Activated CD4-positive, alpha-beta T cell treated with anti-CD3 and anti-CD28 coated beads, Interleukin-10, Interleukin-2, amounts not matched to agents 100 ng/mL and 50 ng/mL, durations not matched to agents 16 hours and 8 hours (primary cell): ENCODE results near the gene SULT1C2.
"Not testable (repeated sequence)": the region's sequence is repeated elsewhere in the genome, so short reads cannot be mapped to it uniquely, and the experiment has no call there.

ENCODE experiments used
- DNase-seq: peaks from one replicate; pipeline ENCODE4 v3.0.0-alpha.2; 2020

Gene SULT1C2

DNA sequence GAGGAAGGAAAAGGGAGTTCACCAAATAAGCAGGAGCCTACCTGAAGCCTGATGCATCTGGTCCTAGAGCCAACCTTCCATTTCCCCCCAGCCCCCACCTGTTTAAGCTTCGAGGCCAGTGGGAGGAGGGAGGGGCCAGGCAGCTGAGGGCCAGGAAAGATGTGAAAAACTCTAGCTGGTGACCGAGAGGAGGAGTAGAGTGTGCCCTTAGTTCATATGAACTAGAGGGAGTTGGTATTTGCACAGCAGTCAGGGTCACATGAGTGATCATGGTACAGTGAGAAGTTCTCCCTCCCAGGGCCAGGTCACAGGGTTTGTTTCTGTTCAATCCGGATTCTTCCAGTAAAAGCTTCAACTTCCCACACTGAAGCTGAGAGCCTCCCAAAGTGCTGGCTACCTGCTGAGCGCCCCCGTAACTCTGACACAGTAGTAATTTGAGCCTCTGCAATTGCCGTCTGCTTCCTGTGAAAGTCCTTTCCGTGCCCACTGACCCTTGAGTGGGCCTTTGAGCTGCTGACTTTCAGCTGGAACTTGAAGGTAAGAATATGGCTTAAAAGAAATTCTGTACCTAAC lies at the start of gene SULT1C2:
Gene SULT1C2, plus strand, starts transcription at position 362 of the 573 bp plus-strand sequence. CDS start 4,773 bp downstream, outside the sequence.
- no peak for DNase-seq

GRCh38 chr2:108239786-108240185 lies 48.9 kb upstream of the SULT1C2 start, which contains the start of gene SULT1C3:
Gene SULT1C3 (plus strand): TSS chr2:108239968. CDS start chr2:108247195, 7,227 bp downstream.
- no peak for DNase-seq

GRCh38 chr2:108240966-108241365 lies 47.7 kb upstream of the SULT1C2 start:
- DNase-seq = no peak

DNA sequence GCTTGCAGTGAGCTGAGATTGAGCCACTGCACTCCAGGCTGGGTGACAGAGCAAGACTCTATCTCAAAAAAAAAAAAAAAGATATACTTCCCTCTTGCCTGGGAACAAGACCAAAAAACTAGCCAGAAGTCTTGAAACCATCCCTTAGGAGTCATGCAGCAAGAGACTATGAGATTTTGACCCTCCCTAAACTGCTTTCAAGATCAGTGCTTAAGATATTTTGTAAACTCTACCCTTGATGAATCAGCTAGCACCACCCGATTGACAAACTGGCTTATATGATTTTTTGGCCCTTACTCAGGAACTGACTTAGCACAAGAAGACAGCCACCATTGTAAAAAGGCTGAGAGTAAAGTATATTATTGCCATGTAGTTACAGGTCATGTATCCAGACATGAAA lies 45.1 kb upstream of the SULT1C2 start:
- DNase-seq = no peak

DNA sequence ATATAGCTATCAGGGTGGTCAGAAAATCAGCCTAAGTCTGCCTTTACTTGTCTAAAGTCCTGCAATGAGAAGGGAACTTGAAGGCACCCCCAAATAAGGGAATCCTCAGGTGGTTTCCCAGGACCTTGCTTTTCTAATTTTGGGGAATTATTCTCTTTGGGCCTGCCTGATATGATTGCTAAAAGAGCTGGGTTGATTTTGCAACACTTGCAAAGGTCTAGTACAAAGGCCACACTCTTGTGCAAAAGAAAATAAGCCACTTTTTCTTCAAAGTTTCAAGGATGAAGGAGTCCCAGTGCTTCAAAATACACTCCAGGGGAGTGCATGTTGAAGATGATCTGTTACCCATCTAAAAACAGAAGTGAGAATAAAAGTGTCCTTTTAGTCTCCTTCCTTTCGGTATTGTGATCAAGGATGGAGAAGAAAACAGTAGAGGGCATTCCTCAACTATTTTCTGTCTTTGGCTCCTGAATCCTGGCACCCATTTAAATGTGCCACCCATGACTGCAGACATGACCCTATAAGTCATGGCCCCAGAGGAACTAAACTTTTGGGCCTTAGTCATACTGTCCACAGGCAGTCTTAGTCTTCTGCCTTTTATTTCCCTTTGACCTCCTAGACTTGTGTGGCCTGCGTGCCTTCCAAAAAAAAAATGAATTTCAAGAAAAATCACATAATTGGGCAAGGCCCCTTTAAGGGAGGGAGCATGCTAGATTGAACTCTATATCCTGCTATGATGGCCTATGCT lies 43.9 kb upstream of the SULT1C2 start:
- no peak for DNase-seq

- no peak for DNase-seq
Measured at GRCh38 chr2:108253106-108253505, 35.6 kb upstream of the SULT1C2 start.

DNA sequence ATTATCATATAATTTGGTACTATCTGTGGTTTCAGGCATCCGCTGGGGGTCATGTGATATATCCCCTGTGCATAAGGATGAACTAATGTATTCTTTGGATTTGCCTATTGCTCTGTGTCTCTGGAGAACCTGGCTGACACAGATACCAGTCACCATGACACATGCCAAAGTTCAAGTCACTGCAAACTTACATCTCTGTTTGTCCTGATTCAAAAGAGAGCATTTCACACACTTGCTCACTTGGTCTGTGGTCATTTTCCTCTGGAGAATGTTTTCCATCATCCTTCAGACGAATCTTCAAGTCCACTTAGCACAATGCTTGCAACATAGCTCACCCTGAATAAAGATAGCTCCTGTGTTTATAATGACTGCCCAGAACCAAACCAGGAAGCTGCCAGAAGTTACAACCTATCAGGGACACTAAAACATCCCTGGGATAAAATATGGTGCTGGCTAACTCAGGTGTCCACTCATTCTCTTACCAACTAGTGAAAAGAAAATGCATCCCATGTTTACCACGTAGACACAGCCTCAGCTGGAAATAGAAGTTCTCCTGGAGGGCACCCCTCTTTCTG lies 30.9 kb upstream of the SULT1C2 start:
- no peak for DNase-seq

- no peak for DNase-seq
Measured at GRCh38 chr2:108260773-108261172, 27.9 kb upstream of the SULT1C2 start.

DNA sequence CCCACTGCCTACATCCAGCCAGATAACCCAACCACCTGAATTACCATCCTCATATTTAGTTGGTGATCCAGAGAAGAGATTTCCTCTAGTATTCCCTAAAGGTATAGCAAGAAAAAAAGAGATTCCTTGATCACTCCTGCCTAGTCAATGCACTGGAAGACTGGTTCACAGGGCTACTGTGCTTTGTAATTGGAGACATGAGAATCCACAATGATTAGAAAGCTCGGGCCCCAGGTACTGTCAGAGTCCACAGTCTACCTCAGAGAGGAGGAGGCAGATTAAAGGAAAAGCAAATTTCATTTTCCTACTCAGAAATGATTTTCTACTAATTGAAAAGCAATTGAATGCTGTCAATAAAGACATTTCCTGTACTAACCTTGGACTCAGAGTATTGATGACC lies 26.7 kb upstream of the SULT1C2 start:
- no peak for DNase-seq

DNA sequence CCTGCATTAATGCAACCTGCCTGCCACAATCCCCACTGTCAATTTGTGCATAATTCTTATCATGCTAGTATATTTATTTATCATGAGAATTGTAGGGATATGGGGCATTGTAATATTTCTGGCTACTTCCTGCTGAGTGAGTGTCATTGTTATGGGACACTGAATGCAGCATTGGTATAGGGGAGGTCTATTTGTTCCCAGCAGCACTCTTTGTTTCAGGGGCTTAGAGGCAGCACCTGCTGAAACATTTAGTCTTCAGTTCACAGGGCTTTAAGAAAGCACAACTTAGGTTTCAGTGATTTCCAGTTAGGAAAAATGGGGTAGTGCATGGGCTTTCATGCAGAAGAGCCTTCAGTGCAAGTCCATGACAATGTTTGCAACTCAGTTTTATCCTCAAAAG lies 25.3 kb upstream of the SULT1C2 start:
- DNase-seq = no peak

DNA sequence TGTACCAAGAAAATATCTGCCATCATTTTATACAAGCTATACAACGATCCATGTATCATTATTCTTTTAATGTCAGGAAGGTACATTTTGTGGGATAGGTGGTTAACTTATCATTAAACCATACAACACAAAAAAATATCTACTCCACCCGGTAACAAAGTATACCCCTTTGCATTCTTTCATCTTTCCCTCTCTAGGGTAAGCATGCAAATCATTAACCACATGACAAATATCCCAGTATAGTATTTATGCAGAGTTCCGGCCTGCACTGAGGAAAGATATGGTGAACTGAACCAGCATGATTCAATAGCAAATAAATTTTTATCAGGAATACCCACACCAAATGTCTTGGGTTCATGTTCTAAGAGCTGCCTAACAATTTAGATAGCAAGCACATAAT lies 22.5 kb upstream of the SULT1C2 start:
- no peak for DNase-seq

DNA sequence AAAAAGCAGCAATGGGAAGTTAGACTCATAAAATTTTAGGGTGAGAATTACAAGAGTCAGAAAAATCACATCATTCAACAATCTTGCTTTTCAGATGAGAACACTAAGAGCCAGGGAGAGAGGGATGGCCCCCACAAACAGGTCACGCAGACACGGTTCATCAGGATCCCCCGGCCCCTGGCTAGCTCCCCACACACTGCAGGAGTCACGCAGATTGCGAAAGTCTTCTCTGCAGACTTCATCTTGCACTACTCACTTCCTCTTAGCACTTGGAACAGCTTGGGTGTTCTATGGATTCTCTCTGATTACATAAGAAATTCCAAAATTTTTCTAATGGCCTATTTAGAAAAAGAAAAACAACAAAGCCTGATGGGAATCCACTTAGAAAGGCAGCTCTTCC lies 21.6 kb upstream of the SULT1C2 start:
- DNase-seq = no peak

- no peak for DNase-seq
Measured at GRCh38 chr2:108268001-108268400, 20.7 kb upstream of the SULT1C2 start.

DNA sequence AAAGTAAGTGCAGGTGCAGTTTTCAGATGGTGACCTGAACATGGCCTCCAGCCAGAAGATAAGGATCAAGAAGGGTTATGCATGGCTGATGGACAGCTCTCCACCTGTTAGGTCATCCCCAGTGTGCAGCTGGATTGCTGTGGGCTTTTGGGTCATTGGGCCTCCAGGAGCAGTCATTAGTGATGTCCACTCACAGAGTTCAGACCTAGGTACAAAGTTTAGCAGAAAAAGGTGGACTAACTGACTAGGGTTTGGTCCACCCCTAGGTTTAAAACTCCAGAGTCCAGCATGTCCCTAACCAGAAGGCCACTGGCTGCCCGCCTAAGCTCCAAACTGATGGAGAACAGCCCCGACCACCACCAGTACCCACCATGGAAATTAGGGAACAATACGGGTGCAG lies 18.3 kb upstream of the SULT1C2 start:
- no peak for DNase-seq

GRCh38 chr2:108270768-108271506 lies 17.8 kb upstream of the SULT1C2 start:
- no peak for DNase-seq

DNA sequence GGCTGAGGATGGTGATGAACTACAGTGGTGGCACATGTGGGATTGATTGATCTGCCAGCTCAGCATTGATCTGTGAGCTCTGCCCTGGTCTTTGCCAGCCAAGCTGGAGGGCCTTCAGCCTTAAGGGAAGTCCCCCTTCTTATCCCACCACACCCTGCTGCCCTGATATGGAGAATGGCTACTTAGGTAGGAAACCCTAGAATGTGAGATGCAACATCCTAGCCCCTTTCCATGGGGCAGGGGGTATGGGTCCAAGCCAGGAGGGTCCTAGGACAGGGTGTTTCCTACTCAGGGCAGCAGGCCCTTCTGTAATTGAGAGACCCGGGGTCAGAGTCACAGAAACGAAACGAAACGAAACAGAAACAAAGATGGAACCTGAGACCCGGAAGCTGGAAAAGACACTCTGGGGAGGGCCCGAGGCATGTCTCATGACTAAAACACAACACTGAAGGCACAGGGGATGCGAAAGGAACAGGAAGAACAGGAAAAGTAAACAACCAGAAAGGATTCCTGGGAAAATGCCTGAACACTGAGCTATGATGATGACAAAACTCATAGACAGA lies 16.9 kb upstream of the SULT1C2 start:
- DNase-seq = no peak

DNA sequence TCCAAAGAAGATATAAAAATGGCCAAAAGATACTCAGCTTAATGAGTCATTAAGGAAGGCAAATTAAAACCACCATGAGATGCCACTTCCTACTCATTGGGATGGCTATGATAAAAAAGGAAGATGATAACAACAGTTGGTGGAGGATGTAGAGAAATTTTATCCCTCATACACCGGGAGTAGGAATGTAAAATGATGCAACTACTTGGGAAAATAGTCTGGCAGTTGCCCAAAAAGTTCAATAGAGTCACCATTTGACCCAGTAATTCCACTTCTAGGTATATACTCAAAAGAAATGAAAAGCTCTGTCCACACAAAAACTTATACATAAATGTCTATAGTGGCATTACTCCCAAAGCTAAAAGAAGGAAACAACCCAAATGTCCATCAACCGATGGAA lies 10.1 kb upstream of the SULT1C2 start:
- DNase-seq = no peak

GRCh38 chr2:108279468-108279867 lies 9.2 kb upstream of the SULT1C2 start:
- no peak for DNase-seq

DNA sequence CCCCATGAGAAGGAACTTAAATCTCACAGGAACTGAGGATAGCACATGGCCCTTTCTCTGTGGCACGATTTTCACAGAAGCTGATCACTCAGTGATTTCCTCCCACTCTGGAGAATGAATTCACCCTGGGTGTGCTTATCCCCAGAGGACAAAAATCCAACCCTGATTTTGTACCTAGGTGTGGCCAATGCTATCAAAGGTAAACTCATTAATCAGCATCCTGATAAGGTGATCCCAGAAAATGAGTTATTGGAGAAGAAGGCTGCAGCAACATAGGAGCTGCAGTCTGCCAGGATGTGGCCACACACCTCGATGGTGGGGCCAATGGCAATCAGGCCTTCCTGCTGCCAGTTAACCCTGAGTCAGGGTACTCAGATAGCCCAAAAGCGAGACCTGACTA lies 8.2 kb upstream of the SULT1C2 start:
- no peak for DNase-seq

- not testable (repeated sequence) for DNase-seq
Measured at GRCh38 chr2:108284566-108284965, 4.1 kb upstream of the SULT1C2 start.

- no peak for DNase-seq
Measured at GRCh38 chr2:108285616-108286015, 3.1 kb upstream of the SULT1C2 start.

DNA sequence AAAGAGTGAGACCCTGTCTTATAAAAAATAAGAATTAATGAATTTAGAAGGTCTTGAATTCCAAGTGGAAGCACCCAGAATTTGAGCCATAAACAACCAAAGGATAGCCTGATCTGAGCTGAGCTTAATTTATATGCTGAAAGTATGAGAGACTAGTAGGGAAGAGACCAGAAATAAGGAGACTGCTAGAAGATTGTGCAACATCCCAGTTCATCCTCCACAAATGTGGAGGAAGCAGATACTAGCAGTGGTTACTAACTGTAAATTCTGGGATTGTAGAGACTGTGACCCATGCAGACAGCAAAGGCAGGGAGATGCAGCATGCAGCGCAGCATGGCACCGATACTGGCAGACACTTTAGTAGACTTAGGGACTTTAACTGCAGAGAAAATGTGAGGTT lies 1.5 kb upstream of the SULT1C2 start:
- DNase-seq = no peak

DNA sequence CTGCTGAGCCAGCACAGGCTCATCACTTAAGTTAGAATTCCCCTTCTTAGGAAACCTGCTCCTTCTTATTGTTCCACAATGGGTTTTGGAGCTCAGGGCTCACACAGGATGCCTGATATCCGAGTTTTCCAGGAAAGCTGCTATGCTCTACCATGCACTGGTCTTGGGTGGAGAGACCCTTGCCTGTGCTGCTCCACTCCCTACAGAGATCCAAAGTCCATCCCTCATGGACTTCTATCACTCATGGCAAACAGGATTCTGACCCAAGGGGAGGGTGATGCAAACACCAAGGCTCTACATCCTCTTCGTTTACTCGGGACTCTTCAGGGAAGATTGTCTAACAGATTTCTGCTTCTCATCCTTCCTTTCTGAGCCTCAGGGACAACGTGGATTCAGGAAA lies 5.2 kb downstream of the SULT1C2 start:
- no peak for DNase-seq
